ENCODE results near the gene NANOS2.
"Not testable (repeated sequence)": the region's sequence is repeated elsewhere in the genome, so short reads cannot be mapped to it uniquely, and the experiment has no call there.

The NANOS2 gene

GRCh38 chr19:45873219-45873772 is 41.3 kb downstream of the NANOS2 start:
- no peak for DNase-seq

DNA sequence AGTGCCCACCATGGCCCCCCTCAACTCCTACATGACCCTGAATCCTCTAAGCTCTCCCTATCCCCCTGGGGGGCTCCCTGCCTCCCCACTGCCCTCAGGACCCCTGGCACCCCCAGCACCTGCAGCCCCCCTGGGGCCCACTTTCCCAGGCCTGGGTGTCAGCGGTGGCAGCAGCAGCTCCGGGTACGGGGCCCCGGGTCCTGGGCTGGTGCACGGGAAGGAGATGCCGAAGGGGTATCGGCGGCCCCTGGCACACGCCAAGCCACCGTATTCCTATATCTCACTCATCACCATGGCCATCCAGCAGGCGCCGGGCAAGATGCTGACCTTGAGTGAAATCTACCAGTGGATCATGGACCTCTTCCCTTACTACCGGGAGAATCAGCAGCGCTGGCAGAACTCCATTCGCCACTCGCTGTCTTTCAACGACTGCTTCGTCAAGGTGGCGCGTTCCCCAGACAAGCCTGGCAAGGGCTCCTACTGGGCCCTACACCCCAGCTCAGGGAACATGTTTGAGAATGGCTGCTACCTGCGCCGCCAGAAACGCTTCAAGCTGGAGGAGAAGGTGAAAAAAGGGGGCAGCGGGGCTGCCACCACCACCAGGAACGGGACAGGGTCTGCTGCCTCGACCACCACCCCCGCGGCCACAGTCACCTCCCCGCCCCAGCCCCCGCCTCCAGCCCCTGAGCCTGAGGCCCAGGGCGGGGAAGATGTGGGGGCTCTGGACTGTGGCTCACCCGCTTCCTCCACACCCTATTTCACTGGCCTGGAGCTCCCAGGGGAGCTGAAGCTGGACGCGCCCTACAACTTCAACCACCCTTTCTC is 42.3 kb downstream of the NANOS2 start:
- DNase-seq, result no peak

DNA sequence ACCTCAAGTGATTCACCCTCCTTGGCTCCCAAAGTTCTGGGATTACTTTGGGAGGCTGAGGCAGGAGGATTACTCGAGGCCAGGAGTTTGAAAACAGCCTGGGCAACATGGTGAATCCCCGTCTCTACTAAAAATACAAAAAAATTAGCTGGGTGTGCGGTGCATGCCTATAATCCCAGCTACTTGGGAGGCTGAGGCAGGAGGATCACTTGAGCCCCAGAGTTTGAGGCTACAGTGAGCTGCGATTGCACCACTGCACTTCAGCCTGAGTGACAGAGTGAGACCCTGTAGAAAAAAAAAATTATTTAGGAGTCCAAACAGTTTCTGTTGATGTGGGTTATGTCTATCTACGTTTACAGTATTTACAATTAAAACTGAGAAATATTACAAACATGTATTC is 43.8 kb downstream of the NANOS2 start:
- DNase-seq, result no peak

GRCh38 chr19:45867241-45867640 is 47.3 kb downstream of the NANOS2 start:
- DNase-seq, result not testable (repeated sequence)

DNA sequence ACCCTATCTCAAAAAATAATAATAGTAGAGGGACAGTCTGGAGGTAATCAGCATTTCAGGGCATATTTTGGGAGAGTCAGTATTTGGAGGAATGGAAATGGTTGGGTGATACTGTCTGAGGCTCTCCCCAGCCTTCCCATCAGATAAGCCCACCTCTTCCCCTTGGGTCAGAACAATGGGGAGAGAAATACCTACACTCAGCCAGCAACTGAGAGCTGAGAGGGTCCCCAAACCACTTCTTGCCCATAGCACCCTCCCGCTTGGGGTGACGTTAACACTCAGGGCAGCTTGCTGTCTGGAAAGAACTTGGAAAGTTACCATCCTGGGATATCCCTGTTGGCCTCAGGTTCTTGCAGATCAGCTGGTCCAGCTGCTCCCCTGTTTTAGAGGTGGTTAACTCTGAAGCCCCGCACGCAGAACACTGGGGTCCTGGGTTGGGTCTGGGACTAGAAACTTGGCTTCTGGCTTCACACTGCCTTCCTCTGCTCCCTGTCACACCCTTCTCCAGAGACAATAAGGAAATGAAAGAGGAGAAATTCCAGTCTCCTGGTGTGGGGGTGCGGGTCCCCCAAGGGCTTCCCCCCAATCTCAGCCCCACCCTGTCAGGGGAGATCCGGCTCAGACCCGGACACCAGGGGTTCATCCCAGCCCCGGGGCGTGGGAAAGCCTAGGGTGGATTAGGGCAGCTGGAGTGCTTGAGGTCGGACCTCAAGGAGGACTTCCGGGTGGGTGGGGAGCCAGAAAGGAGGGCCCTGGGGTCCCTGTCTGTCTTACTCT is 48.0 kb downstream of the NANOS2 start:
- DNase-seq, result no peak

GRCh38 chr19:45865269-45865948 is 49.2 kb downstream of the NANOS2 start:
- DNase-seq, result no peak

- no peak for DNase-seq
Measured at GRCh38 chr19:45864629-45865082, 49.9 kb downstream of the NANOS2 start.

GRCh38 chr19:45863840-45864628 is 50.5 kb downstream of the NANOS2 start, which contains the start of gene FOXA3:
Gene FOXA3 (plus strand): TSS chr19:45864326. CDS start chr19:45864457, 131 bp downstream.
- peak; percentile 6 to 27 for DNase-seq

DNA sequence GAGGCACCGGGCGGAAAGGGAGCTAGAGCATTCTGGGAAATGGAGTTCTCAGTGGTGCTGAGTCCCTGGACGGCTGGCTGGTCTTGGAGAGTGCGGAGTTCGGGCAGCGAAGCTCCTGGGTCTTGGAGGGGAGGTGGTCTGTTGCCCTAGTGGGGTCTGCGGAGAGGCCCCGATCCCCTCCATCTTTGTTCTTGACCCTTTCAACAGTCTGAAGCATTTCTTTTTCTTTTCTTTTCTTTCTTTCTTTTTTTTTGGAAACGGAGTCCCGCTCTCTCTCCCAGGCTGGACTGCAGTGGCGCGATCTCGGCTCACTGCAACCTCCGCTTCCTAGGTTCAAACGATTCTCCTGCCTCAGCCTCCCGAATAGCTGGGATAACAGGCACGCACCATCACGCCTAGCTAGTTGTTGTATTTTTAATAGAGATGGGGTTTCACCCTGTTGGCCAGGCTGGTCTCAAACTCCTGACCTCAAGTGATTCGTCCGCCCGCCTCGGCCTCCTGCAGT is 51.2 kb downstream of the NANOS2 start:
- DNase-seq, result no peak
